Endothelial cell of hepatic sinusoid (primary cell): ENCODE results near the gene RASL11A.
"Not testable (repeated sequence)": the region's sequence is repeated elsewhere in the genome, so short reads cannot be mapped to it uniquely, and the experiment has no call there.

ENCODE experiments used
- in situ Hi-C: cut with HindIII; loops from 2 replicates; pipeline ENCODE4 v1.10.0; 2017; ENCODE audit warnings: low sequenced_read_pairs

RASL11A gene

GRCh38 chr13:27270594-27271520 is at the start of gene RASL11A:
RASL11A (plus strand) TSS chr13:27270830; CDS start chr13:27270945, 115 bp downstream.
- in situ Hi-C loops = no loop called here

- in situ Hi-C loops = not testable (repeated sequence)
Observed at GRCh38 chr13:27222100-27222499, 48.5 kb upstream of the RASL11A start.

- in situ Hi-C loops = no loop called here
Observed at GRCh38 chr13:27226991-27227390, 43.6 kb upstream of the RASL11A start.

GRCh38 chr13:27228131-27228530 is 42.5 kb upstream of the RASL11A start:
- in situ Hi-C loops = no loop called here

- in situ Hi-C loops = no loop called here
Observed at GRCh38 chr13:27229642-27230041, 41.0 kb upstream of the RASL11A start.

- in situ Hi-C loops = no loop called here
Observed at GRCh38 chr13:27233964-27234363, 36.7 kb upstream of the RASL11A start.

- in situ Hi-C loops = no loop called here
Observed at GRCh38 chr13:27236478-27236877, 34.2 kb upstream of the RASL11A start.

GRCh38 chr13:27242702-27243101 is 27.9 kb upstream of the RASL11A start:
- in situ Hi-C loops = no loop called here

- in situ Hi-C loops = no loop called here
Observed at GRCh38 chr13:27245610-27246009, 25.0 kb upstream of the RASL11A start.

- in situ Hi-C loops = no loop called here
Observed at GRCh38 chr13:27250833-27251165, 19.8 kb upstream of the RASL11A start.

- in situ Hi-C loops = no loop called here
Observed at GRCh38 chr13:27251166-27252091, 19.2 kb upstream of the RASL11A start, which contains the start of gene RPL21. RPL21 (plus strand) TSS chr13:27251558; CDS start chr13:27253777, 2,219 bp downstream.

GRCh38 chr13:27252467-27252866 is 18.2 kb upstream of the RASL11A start:
- in situ Hi-C loops = no loop called here

GRCh38 chr13:27257233-27257568 is 13.4 kb upstream of the RASL11A start:
- in situ Hi-C loops = no loop called here

GRCh38 chr13:27257648-27258253 is 12.9 kb upstream of the RASL11A start:
- in situ Hi-C loops = no loop called here

GRCh38 chr13:27258637-27259386 is 11.8 kb upstream of the RASL11A start:
- in situ Hi-C loops = no loop called here

- in situ Hi-C loops = no loop called here
Observed at GRCh38 chr13:27259831-27260230, 10.8 kb upstream of the RASL11A start.

GRCh38 chr13:27261396-27261795 is 9.2 kb upstream of the RASL11A start:
- in situ Hi-C loops = no loop called here

GRCh38 chr13:27263438-27263837 is 7.2 kb upstream of the RASL11A start:
- in situ Hi-C loops = no loop called here

- in situ Hi-C loops = no loop called here
Observed at GRCh38 chr13:27264181-27264580, 6.4 kb upstream of the RASL11A start.

- in situ Hi-C loops = no loop called here
Observed at GRCh38 chr13:27264648-27265047, 6.0 kb upstream of the RASL11A start.

- in situ Hi-C loops = no loop called here
Observed at GRCh38 chr13:27266917-27267316, 3.7 kb upstream of the RASL11A start.
